Measurements from ENCODE around the gene DPM3.
"Not testable (repeated sequence)": the region's sequence is repeated elsewhere in the genome, so short reads cannot be mapped to it uniquely, and the experiment has no call there.

DPM3 gene

GRCh38 chr1:155158991-155159390 is 18.7 kb upstream of the DPM3 start:
- Histone ChIP-seq H3K4me3 (ENCODE audit: low read depth in 1 of 5, low read length in 5 of 5) (no peak overlapping the region), H3K36me3 (ENCODE audit: control insufficient read depth in 5 of 5, insufficient read depth in 5 of 5, low read length in 5 of 5) (no peaks in the 10 kb centered on the region), H3K9me3 (ENCODE audit: control insufficient read depth in 5 of 5, low read length in 5 of 5) (no peaks in the 10 kb centered on the region), H3K27ac (ENCODE audit: low read depth, low read length) (no peak overlapping the region), H3K9ac (ENCODE audit: low read length in 5 of 5) (no peak overlapping the region), H3K4me1 (ENCODE audit: control insufficient read depth in 5 of 5, insufficient read depth in 5 of 5, low read length in 5 of 5) (no peaks in the 10 kb centered on the region), H3K27me3 (ENCODE audit: control insufficient read depth in 5 of 5, insufficient read depth in 4 of 5, low read length in 5 of 5) (no peaks in the 10 kb centered on the region)

- H3K36me3 ChIP-seq (ENCODE audit: control insufficient read depth in 5 of 5, insufficient read depth in 5 of 5, low read length in 5 of 5); H3K4me1 ChIP-seq (ENCODE audit: control insufficient read depth in 5 of 5, insufficient read depth in 5 of 5, low read length in 5 of 5); H3K9ac ChIP-seq (ENCODE audit: low read length in 5 of 5); H3K27me3 ChIP-seq (ENCODE audit: control insufficient read depth in 5 of 5, insufficient read depth in 4 of 5, low read length in 5 of 5); H3K27ac ChIP-seq (ENCODE audit: low read depth, low read length); H3K4me3 ChIP-seq (ENCODE audit: low read depth in 1 of 5, low read length in 5 of 5); H3K9me3 ChIP-seq (ENCODE audit: control insufficient read depth in 5 of 5, low read length in 5 of 5): not testable (repeated sequence)
Measured at GRCh38 chr1:155155996-155156643, 15.8 kb upstream of the DPM3 start.

GRCh38 chr1:155145491-155145890 is 5.2 kb upstream of the DPM3 start:
- no peak overlapping the region for H3K27ac ChIP-seq (ENCODE audit: low read depth, low read length)
- H3K4me1 ChIP-seq (ENCODE audit: control insufficient read depth in 5 of 5, insufficient read depth in 5 of 5, low read length in 5 of 5), result peaks cover 0 to 2% (median 2%) of the 10 kb centered on the region in 5 donors
- H3K4me3 ChIP-seq (ENCODE audit: low read depth in 1 of 5, low read length in 5 of 5), result no peak overlapping the region
- no peaks in the 10 kb centered on the region for H3K27me3 ChIP-seq (ENCODE audit: control insufficient read depth in 5 of 5, insufficient read depth in 4 of 5, low read length in 5 of 5)
- H3K9ac ChIP-seq (ENCODE audit: low read length in 5 of 5), result no peak overlapping the region
- H3K36me3 ChIP-seq (ENCODE audit: control insufficient read depth in 5 of 5, insufficient read depth in 5 of 5, low read length in 5 of 5), result no peaks in the 10 kb centered on the region
- no peaks in the 10 kb centered on the region for H3K9me3 ChIP-seq (ENCODE audit: control insufficient read depth in 5 of 5, low read length in 5 of 5)

- peaks cover 1 to 27% (median 25%) of the 10 kb centered on the region in 5 donors for H3K4me1 ChIP-seq (ENCODE audit: control insufficient read depth in 5 of 5, insufficient read depth in 5 of 5, low read length in 5 of 5)
Measured at GRCh38 chr1:155141749-155142148, 1.4 kb upstream of the DPM3 start.

GRCh38 chr1:155140630-155140953 is 261 bp upstream of the DPM3 start:
- H3K4me1 ChIP-seq (ENCODE audit: control insufficient read depth in 5 of 5, insufficient read depth in 5 of 5, low read length in 5 of 5), result peaks cover 2 to 35% (median 29%) of the 10 kb centered on the region in 5 donors
- H3K27me3 ChIP-seq (ENCODE audit: control insufficient read depth in 5 of 5, insufficient read depth in 4 of 5, low read length in 5 of 5), result no peaks in the 10 kb centered on the region
- peak overlapping the region; percentile 95 for H3K27ac ChIP-seq (ENCODE audit: low read depth, low read length)

More at GRCh38 chr1:155141749-155142148, 1.4 kb upstream of the DPM3 start:
- no peak overlapping the region for H3K27ac ChIP-seq (ENCODE audit: low read depth, low read length)
- no peak overlapping the region for H3K4me3 ChIP-seq (ENCODE audit: low read depth in 1 of 5, low read length in 5 of 5)
- no peaks in the 10 kb centered on the region for H3K9me3 ChIP-seq (ENCODE audit: control insufficient read depth in 5 of 5, low read length in 5 of 5)
- no peaks in the 10 kb centered on the region for H3K27me3 ChIP-seq (ENCODE audit: control insufficient read depth in 5 of 5, insufficient read depth in 4 of 5, low read length in 5 of 5)
- H3K36me3 ChIP-seq (ENCODE audit: control insufficient read depth in 5 of 5, insufficient read depth in 5 of 5, low read length in 5 of 5), result peaks cover 0 to 10% (median 4%) of the 10 kb centered on the region in 5 donors
- no peak overlapping the region for H3K9ac ChIP-seq (ENCODE audit: low read length in 5 of 5)

GRCh38 chr1:155137154-155137949 is 3.0 kb downstream of the DPM3 start:
- H3K27me3 ChIP-seq (ENCODE audit: control insufficient read depth in 5 of 5, insufficient read depth in 4 of 5, low read length in 5 of 5), result peaks cover 0 to 5% (median 0%) of the 10 kb centered on the region in 5 donors
- H3K36me3 ChIP-seq (ENCODE audit: control insufficient read depth in 5 of 5, insufficient read depth in 5 of 5, low read length in 5 of 5), result peaks cover 0 to 27% (median 19%) of the 10 kb centered on the region in 5 donors
- peaks cover 0 to 3% (median 0%) of the 10 kb centered on the region in 5 donors for H3K9me3 ChIP-seq (ENCODE audit: control insufficient read depth in 5 of 5, low read length in 5 of 5)
- peak overlapping the region in 4 of 5 donors; percentile 46 to 89 (median 80) for H3K4me3 ChIP-seq (ENCODE audit: low read depth in 1 of 5, low read length in 5 of 5)
- peak overlapping the region; percentile 100 for H3K27ac ChIP-seq (ENCODE audit: low read depth, low read length)
- H3K9ac ChIP-seq (ENCODE audit: low read length in 5 of 5), result peak overlapping the region in 2 of 5 donors; percentile 21 to 35
- peaks cover 19 to 58% (median 52%) of the 10 kb centered on the region in 5 donors for H3K4me1 ChIP-seq (ENCODE audit: control insufficient read depth in 5 of 5, insufficient read depth in 5 of 5, low read length in 5 of 5)

More at GRCh38 chr1:155140630-155140953, 261 bp upstream of the DPM3 start:
- H3K4me3 ChIP-seq (ENCODE audit: low read depth in 1 of 5, low read length in 5 of 5), result peak overlapping the region; percentile 17 to 98 (median 96)
- peak overlapping the region in 3 of 5 donors; percentile 78 to 97 (median 96) for H3K9ac ChIP-seq (ENCODE audit: low read length in 5 of 5)
- peaks cover 0 to 10% (median 4%) of the 10 kb centered on the region in 5 donors for H3K36me3 ChIP-seq (ENCODE audit: control insufficient read depth in 5 of 5, insufficient read depth in 5 of 5, low read length in 5 of 5)
- H3K9me3 ChIP-seq (ENCODE audit: control insufficient read depth in 5 of 5, low read length in 5 of 5), result no peaks in the 10 kb centered on the region

GRCh38 chr1:155136748-155137147 is 3.6 kb downstream of the DPM3 start:
- H3K9me3 ChIP-seq (ENCODE audit: control insufficient read depth in 5 of 5, low read length in 5 of 5), result peaks cover 0 to 3% (median 0%) of the 10 kb centered on the region in 5 donors
- peaks cover 20 to 62% (median 55%) of the 10 kb centered on the region in 5 donors for H3K4me1 ChIP-seq (ENCODE audit: control insufficient read depth in 5 of 5, insufficient read depth in 5 of 5, low read length in 5 of 5)
- peak overlapping the region in 4 of 5 donors; percentile 46 to 89 (median 80) for H3K4me3 ChIP-seq (ENCODE audit: low read depth in 1 of 5, low read length in 5 of 5)
- H3K27ac ChIP-seq (ENCODE audit: low read depth, low read length), result peak overlapping the region; percentile 100
- peaks cover 0 to 5% (median 0%) of the 10 kb centered on the region in 5 donors for H3K27me3 ChIP-seq (ENCODE audit: control insufficient read depth in 5 of 5, insufficient read depth in 4 of 5, low read length in 5 of 5)
- H3K9ac ChIP-seq (ENCODE audit: low read length in 5 of 5), result peak overlapping the region in 3 of 5 donors; percentile 1 to 35 (median 21)
- H3K36me3 ChIP-seq (ENCODE audit: control insufficient read depth in 5 of 5, insufficient read depth in 5 of 5, low read length in 5 of 5), result peaks cover 0 to 30% (median 21%) of the 10 kb centered on the region in 5 donors

GRCh38 chr1:155135415-155136028 is 4.8 kb downstream of the DPM3 start, which contains the start of gene SLC50A1:
Gene SLC50A1 (plus strand): TSS chr1:155135852. CDS start chr1:155135912, 60 bp downstream.
- H3K4me3 ChIP-seq (ENCODE audit: low read depth in 1 of 5, low read length in 5 of 5), result peak within 1 kb of the TSS; percentile 58 to 89 (median 84)
- peak within 1 kb of the TSS; percentile 84 to 99 (median 98) for H3K9ac ChIP-seq (ENCODE audit: low read length in 5 of 5)
- H3K9me3 ChIP-seq (ENCODE audit: control insufficient read depth in 5 of 5, low read length in 5 of 5), result peaks cover 0 to 3% (median 0%) of the 10 kb centered on the region in 5 donors
- peaks cover 0 to 5% (median 0%) of the 10 kb centered on the region in 5 donors for H3K27me3 ChIP-seq (ENCODE audit: control insufficient read depth in 5 of 5, insufficient read depth in 4 of 5, low read length in 5 of 5)
- peak within 1 kb of the TSS; percentile 100 for H3K27ac ChIP-seq (ENCODE audit: low read depth, low read length)
- H3K36me3 ChIP-seq (ENCODE audit: control insufficient read depth in 5 of 5, insufficient read depth in 5 of 5, low read length in 5 of 5), result peaks cover 0 to 36% (median 28%) of the 10 kb centered on the region in 5 donors
- peaks cover 22 to 72% (median 56%) of the 10 kb centered on the region in 5 donors for H3K4me1 ChIP-seq (ENCODE audit: control insufficient read depth in 5 of 5, insufficient read depth in 5 of 5, low read length in 5 of 5)

GRCh38 chr1:155134880-155135414 is 5.4 kb downstream of the DPM3 start:
- Histone ChIP-seq H3K4me3 (ENCODE audit: low read depth in 1 of 5, low read length in 5 of 5) (peak overlapping the region; percentile 58 to 89 (median 84)), H3K9me3 (ENCODE audit: control insufficient read depth in 5 of 5, low read length in 5 of 5) (peaks cover 0 to 3% (median 0%) of the 10 kb centered on the region in 5 donors), H3K27me3 (ENCODE audit: control insufficient read depth in 5 of 5, insufficient read depth in 4 of 5, low read length in 5 of 5) (peaks cover 0 to 5% (median 0%) of the 10 kb centered on the region in 5 donors), H3K36me3 (ENCODE audit: control insufficient read depth in 5 of 5, insufficient read depth in 5 of 5, low read length in 5 of 5) (peaks cover 0 to 36% (median 28%) of the 10 kb centered on the region in 5 donors), H3K9ac (ENCODE audit: low read length in 5 of 5) (peak overlapping the region; percentile 84 to 99 (median 98)), H3K4me1 (ENCODE audit: control insufficient read depth in 5 of 5, insufficient read depth in 5 of 5, low read length in 5 of 5) (peaks cover 22 to 76% (median 59%) of the 10 kb centered on the region in 5 donors), H3K27ac (ENCODE audit: low read depth, low read length) (peak overlapping the region; percentile 100)
